Posterior vena cava (tissue), 2 donors: Measurements from ENCODE around the gene RGS7BP. TPM values are rescaled to one million over a fixed set of nuclear protein-coding genes. Genes with fewer than 3 reads are reported as not detected.

Source experiments
- total RNA-seq, 2 donors: library from RNA; stranded (reverse); fragmentation: NEBNext Ultra II Directional; extraction: Animal tissue kit (Norgen Biotek cat#: 25700); gene quantifications; one replicate each; pipeline ENCODE4 v1.2.1, GENCODE V29; 2021
- donor health status: DM: yes; HTN: yes; CAD: no.
- donor health status: DM: yes; HTN: yes; CAD: no.

Gene RGS7BP
- total RNA-seq, 2 donors from 2014 or later, result 11.7 to 19.3 TPM

Other genes starting within 250 kb of the RGS7BP start
- gene SHISAL2B, start 184.5 kb downstream of the RGS7BP start, total RNA-seq, result not detected